Ovary (tissue), 9 donors: ENCODE data around the gene CAMSAP1. TPM values are rescaled to one million over a fixed set of nuclear protein-coding genes. Genes with fewer than 3 reads are reported as not detected.

Source experiments
- DNase-seq, 5 donors: peaks; one replicate each; pipeline ENCODE4 v3.0.0-alpha.2; 2019 to 2020
- H3K27ac ChIP-seq, 2 donors: fragments of 200-600 bp; one replicate each; pipeline versions ENCODE4 v1.5.1 to v1.8.0; 2019 to 2022
- H3K27me3 ChIP-seq: fragments of 200-600 bp; one replicate; pipeline ENCODE4 v1.8.0; 2022
- H3K36me3 ChIP-seq: fragments of 200-600 bp; sonication (generic); one replicate; pipeline ENCODE4 v1.5.1; 2019
- H3K4me1 ChIP-seq: one replicate; pipeline ENCODE4 v1.8.1; 2013; ENCODE audit warnings: mild to moderate bottlenecking, moderate library complexity; ENCODE audit not compliant: insufficient read depth
- H3K4me3 ChIP-seq: fragments of 200-600 bp; sonication (generic); one replicate; pipeline ENCODE4 v1.5.1; 2017
- H3K9me3 ChIP-seq, 2 donors: fragments of 200-600 bp in 1 of 2; sonication (generic) in 1 of 2; one replicate each; pipeline versions ENCODE4 v1.5.1 to v1.8.1; 2013 to 2019; ENCODE audit warnings: mild to moderate bottlenecking in 1 of 2, moderate library complexity in 1 of 2
- CTCF ChIP-seq, 3 donors: fragments of 450-650 bp in 2 of 3; fragments of 200-600 bp in 1 of 3; IDR thresholded peaks; one replicate each; pipeline versions ENCODE4 v1.5.1 to v1.8.0; 2016 to 2022; ENCODE audit warnings: antibody characterized with exemption in 3 of 3, mild to moderate bottlenecking in 1 of 3
- EP300 ChIP-seq: sonication (generic); formaldehyde crosslinking; IDR thresholded peaks from one replicate; pipeline ENCODE4 v1.6.1; 2017; ENCODE audit warnings: antibody characterized with exemption
- POLR2A ChIP-seq: fragments of 450-650 bp; IDR thresholded peaks from one replicate; pipeline ENCODE4 v1.6.1; 2017; ENCODE audit warnings: antibody characterized with exemption, mild to moderate bottlenecking, moderate library complexity
- WGBS, 3 donors: extraction: QIAGEN DNeasy Blood & Tissue Kit in 1 of 3; methylation state at CpG; one replicate each; pipeline versions ENCODE4 v1.1.5 to v1.1.7; 2013 to 2017; 5-methylcytosine and 5-hydroxymethylcytosine counted together
- intact Hi-C, 4 donors: fragments of 100-400 bp; cut with DNase I; formaldehyde crosslinking; loops; one replicate each; pipeline versions ENCODE4 v1.11.0 to v1.15.1; 2022 to 2023
- polyA plus RNA-seq, 2 donors: library from polyadenylated mRNA; stranded (reverse); fragments of 200-250 nt in 1 of 2; fragments of 350-450 nt in 1 of 2; fragmentation: Illumina TruSeq in 1 of 2; extraction: RNeasy Lipid Tissue Mini Kit (QIAGEN cat#74804) in 1 of 2; gene quantifications; one replicate each; pipeline ENCODE4 v1.2.3, GENCODE V29; 2013 to 2014
- total RNA-seq, 7 donors: library from RNA; depleted of rRNA in 2 of 7; stranded (reverse); fragments of >200 nt in 2 of 7; fragmentation: NEBNext Ultra II Directional in 3 of 7; extraction: Animal tissue kit (Norgen Biotek cat#: 25700) in 3 of 7; gene quantifications; one replicate each; pipeline versions ENCODE4 v1.1.0 to v1.2.4, GENCODE V29; 2016 to 2023
- donor health status: DM: no; HTN: no; CAD: no; lungs with moderate emphysema.
- donor health status: DM: no; HTN: no; CAD: no.
- donor health status: Bipolar disorder and iron deficiency.
- donor health status: DM: yes; HTN: yes; CAD: no.
- donor health status: DM: no; HTN: no; CAD: no.
- donor health status: DM: yes; HTN: yes; CAD: no.

Gene CAMSAP1
- total and polyA plus RNA-seq, 9 donors: 9.4 to 62.6 (median 38.0) TPM

- no peaks in the 10 kb centered on the region for H3K27me3 ChIP-seq
These were observed 126.7 kb downstream of the CAMSAP1 start for GRCh38 chr9:135780626-135781025.

GRCh38 chr9:135780086-135780485 is 127.3 kb downstream of the CAMSAP1 start:
- 85 to 90% (median 86%) methylated on average over 16 of the region's 16 CpGs for WGBS, 3 donors
- no peaks in the 10 kb centered on the region for H3K27me3 ChIP-seq
- DNase-seq: no peak

More at GRCh38 chr9:135780626-135781025, 126.7 kb downstream of the CAMSAP1 start:
- no peaks in the 10 kb centered on the region for H3K36me3 ChIP-seq
- WGBS, 3 donors: 78 to 84% (median 78%) methylated on average over 17 to 21 of the region's 21 CpGs
- TF ChIP-seq CTCF (IDR thresholded peaks at IDR 0.05) (no peak), POLR2A (no peak), EP300 (no peak)
- no peak for DNase-seq
- H3K27ac ChIP-seq: no peak overlapping the region
- no peaks in the 10 kb centered on the region for H3K4me1 ChIP-seq
- H3K9me3 ChIP-seq: no peaks in the 10 kb centered on the region
- H3K4me3 ChIP-seq: no peak overlapping the region
- intact Hi-C loops: no loop called here

DNA sequence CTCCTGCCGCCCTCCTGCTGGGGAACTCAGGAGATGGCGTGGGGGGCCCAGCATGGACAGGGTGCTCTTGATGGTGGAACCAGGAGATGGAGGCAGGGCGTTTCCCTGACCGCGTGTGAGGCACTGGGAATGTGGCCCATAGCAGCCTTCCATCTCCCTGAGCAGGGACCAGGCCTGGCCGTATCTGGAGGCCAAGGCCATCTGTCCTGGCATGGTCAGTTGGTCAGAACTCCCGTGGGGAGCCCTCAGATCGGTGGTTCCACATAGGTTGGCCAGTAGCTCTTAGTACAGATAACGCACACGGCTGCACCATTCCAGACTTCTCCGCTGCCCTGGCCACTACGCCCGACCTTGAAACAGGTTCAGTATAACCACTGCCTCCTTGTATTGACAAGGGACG is 127.8 kb downstream of the CAMSAP1 start:
- DNase-seq: no peak
- intact Hi-C loops: loop anchor here in 1 of 4 donors (1.0 kb wide), 1 partner anchor 19 kb away; no protein-coding TSS in a partner anchor
- Histone ChIP-seq H3K4me3 (no peak overlapping the region), H3K27ac (no peak overlapping the region), H3K36me3 (no peaks in the 10 kb centered on the region), H3K27me3 (no peaks in the 10 kb centered on the region), H3K4me1 (no peaks in the 10 kb centered on the region), H3K9me3 (no peaks in the 10 kb centered on the region)
- WGBS, 3 donors: 61 to 77% (median 76%) methylated on average over 14 of the region's 14 CpGs
- TF ChIP-seq CTCF (IDR thresholded peaks at IDR 0.05) (no peak), POLR2A (no peak), EP300 (no peak)

More at GRCh38 chr9:135780086-135780485, 127.3 kb downstream of the CAMSAP1 start:
- Histone ChIP-seq H3K9me3 (no peaks in the 10 kb centered on the region), H3K36me3 (no peaks in the 10 kb centered on the region), H3K4me3 (no peak overlapping the region), H3K4me1 (no peaks in the 10 kb centered on the region), H3K27ac (no peak overlapping the region)
- intact Hi-C loops: no loop called here
- TF ChIP-seq EP300 (no peak), CTCF (IDR thresholded peaks at IDR 0.05) (no peak), POLR2A (no peak)

- no peak for DNase-seq
- no peaks in the 10 kb centered on the region for H3K27me3 ChIP-seq
- TF ChIP-seq POLR2A (no peak), CTCF (IDR thresholded peaks at IDR 0.05) (no peak), EP300 (no peak)
- no peak overlapping the region for H3K27ac ChIP-seq
- H3K36me3 ChIP-seq: no peaks in the 10 kb centered on the region
- no peaks in the 10 kb centered on the region for H3K9me3 ChIP-seq
- no peak overlapping the region for H3K4me3 ChIP-seq
- 94 to 95% (median 94%) methylated on average over 19 of the region's 19 CpGs for WGBS, 3 donors
- intact Hi-C loops: no loop called here
- H3K4me1 ChIP-seq: no peaks in the 10 kb centered on the region
These were observed 128.9 kb downstream of the CAMSAP1 start for GRCh38 chr9:135778421-135778820.
